HG02884 (cell line): ENCODE data around the gene SLC39A13.
"Not testable (repeated sequence)": the region's sequence is repeated elsewhere in the genome, so short reads cannot be mapped to it uniquely, and the experiment has no call there.

Experiments used
- ATAC-seq: cut with Tn5 transposase; IDR thresholded peaks from one replicate; pipeline ENCODE4 v1.9.1; 2021; ENCODE audit warnings: mild to moderate bottlenecking, moderate library complexity; ENCODE audit not compliant: unreplicated experiment

Gene SLC39A13

GRCh38 chr11:47447906-47448305 lies 39.5 kb downstream of the SLC39A13 start:
- no peak for ATAC-seq

- no peak for ATAC-seq
Measured at GRCh38 chr11:47448566-47449427, 40.4 kb downstream of the SLC39A13 start, which contains the start of gene RAPSN. TSS of gene RAPSN (minus strand) at chr11:47449136. CDS start at chr11:47448964, 172 bp downstream.

GRCh38 chr11:47449541-47449940 lies 41.2 kb downstream of the SLC39A13 start:
- no peak for ATAC-seq

- no peak for ATAC-seq
Measured at GRCh38 chr11:47451436-47451835, 43.0 kb downstream of the SLC39A13 start.

GRCh38 chr11:47451990-47452389 lies 43.6 kb downstream of the SLC39A13 start:
- no peak for ATAC-seq

GRCh38 chr11:47453365-47453764 lies 45.0 kb downstream of the SLC39A13 start:
- no peak for ATAC-seq

GRCh38 chr11:47454258-47454671 lies 45.9 kb downstream of the SLC39A13 start:
- not testable (repeated sequence) for ATAC-seq

- no peak for ATAC-seq
Measured at GRCh38 chr11:47460571-47461235, 52.3 kb downstream of the SLC39A13 start.

- no peak for ATAC-seq
Measured at GRCh38 chr11:47461876-47462275, 53.5 kb downstream of the SLC39A13 start.

- no peak for ATAC-seq
Measured at GRCh38 chr11:47464483-47464882, 56.1 kb downstream of the SLC39A13 start.
